NCI-H226 (cell line): ENCODE measurements around the gene AXIN1.
"Not testable (repeated sequence)": the region's sequence is repeated elsewhere in the genome, so short reads cannot be mapped to it uniquely, and the experiment has no call there.

Source experiments
- DNase-seq: peaks from one replicate; pipeline ENCODE4 v3.0.0-alpha.2; 2015

Gene AXIN1

GRCh38 chr16:279531-279930 lies 73.0 kb downstream of the AXIN1 start:
- DNase-seq, result no peak

DNA sequence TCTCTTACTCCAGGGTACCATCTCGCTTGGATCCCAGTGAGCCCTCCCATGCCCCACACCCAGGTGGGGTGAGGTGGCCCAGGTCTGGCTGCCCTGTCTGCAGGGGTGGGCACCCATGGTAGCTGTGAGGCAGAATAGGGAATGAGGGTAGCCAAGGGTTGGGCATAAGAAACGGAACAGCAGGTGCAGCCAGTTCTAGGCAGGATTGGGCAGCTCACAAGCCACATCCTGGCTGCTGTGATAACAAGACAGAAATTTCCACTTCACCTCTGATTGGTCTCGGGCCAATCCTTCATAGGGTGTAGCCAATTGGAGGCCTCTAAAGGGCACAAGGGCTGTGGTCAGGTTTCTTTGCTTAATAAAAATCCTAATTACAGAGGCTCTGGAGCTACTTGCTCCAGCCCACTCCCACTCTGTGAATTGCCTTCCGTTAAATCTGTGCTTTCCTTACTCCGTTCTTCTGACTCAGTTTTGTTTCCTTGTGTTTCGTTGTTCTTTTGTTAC lies 73.6 kb downstream of the AXIN1 start:
- DNase-seq, result peak; percentile 82

DNA sequence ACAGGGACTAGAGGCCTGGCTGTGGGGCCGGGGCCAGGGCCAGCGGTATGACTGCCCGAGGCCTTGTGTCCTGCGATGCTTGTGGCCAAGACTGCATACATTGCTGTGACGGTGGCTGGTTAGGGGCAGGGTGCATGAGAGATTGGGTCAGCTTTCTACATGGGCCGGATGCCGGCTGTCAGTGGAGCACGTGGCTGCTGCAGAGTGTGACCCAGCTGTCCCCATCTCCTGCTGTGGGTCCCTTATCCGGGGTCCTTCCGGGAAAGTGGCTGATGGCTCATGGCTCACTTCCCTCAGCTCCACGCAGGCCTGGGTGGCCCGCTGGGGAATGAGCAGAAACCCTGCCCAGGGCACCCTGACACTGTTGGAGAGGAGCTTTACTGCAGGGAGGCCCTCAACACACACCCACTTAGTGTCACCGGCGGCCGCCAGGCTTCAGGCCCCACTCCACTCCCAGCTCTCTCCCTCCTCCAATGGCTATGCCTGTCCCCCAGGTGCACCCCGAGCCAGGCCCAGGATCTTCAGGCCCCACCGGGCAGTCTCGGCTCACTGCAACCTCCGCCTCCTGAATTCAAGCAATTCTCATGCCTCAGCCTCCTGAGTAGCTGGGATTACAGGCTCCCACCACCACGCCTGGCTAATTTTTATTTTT lies 76.0 kb downstream of the AXIN1 start:
- DNase-seq, result no peak

DNA sequence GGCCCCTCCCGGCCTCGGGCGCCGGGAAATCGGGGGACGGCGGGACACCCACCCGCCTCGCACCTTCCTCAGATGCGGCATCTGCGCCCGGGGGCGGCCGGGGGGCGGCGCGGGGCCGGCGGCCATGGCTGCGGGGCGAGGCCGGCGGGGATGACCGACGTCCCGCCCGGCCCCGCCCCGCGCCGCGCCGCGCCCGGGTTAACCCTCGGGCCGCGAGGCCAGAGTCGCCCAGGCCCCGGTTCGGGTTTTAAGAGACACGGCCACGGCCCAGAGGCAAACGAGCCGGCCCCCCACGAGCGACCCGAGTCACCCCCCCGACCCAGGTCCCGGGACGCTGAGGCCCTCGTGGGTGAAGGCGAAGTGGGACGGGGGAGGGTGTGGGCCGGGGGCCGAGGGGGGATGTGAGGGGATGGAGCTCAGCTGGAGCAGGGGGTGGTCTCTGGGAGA lies 76.7 kb downstream of the AXIN1 start, which contains the start of gene RGS11:
Gene RGS11, minus strand, starts transcription at position 159 of the 447 bp plus-strand sequence. Its CDS starts 33 bp downstream, at position 126.
- DNase-seq, result no peak

- DNase-seq, result no peak
These were observed 77.4 kb downstream of the AXIN1 start for GRCh38 chr16:275041-275641.

DNA sequence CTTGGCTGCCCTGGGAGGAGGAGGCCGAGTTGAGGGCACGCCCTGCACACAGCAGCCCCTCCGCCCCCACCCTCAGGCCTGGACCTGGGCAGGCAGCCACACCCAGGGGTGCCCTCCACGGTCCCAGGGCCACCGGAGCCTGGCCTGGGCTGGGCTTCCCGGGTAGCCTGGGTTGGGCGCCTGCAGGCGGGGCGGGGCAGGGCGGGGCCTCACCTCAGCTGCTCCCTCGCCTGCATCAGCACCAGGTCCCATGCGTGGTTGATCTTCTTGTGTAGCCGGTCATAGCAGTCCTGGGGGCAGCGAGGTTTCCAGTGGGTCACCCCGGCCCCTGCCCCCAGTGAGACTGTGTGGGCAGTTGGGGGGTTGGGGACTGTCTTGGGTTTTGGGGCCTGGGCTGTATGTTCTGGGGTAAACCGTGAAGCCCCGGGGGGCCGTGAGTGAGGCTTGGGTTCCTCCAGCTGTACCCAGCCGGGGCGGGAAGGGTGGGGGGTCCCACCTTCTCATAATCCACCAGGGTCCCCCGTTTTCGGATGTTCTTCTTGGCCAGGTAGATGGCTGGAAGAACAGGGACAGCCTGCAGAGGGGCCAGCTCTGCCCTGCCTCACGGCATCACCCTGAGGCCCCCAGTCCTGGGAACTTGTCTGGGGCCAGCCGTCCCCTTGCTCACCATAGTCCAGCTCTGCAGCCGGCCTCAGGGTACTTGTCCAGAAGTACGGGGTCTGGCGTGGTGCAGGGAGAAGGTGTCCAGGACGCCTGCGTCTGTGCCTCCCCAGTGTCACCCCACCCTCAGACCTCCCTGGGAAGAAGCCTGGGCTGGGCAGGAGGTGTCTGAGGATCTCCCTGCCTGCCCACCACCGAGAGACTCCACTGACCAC lies 78.7 kb downstream of the AXIN1 start:
- DNase-seq, result no peak

DNA sequence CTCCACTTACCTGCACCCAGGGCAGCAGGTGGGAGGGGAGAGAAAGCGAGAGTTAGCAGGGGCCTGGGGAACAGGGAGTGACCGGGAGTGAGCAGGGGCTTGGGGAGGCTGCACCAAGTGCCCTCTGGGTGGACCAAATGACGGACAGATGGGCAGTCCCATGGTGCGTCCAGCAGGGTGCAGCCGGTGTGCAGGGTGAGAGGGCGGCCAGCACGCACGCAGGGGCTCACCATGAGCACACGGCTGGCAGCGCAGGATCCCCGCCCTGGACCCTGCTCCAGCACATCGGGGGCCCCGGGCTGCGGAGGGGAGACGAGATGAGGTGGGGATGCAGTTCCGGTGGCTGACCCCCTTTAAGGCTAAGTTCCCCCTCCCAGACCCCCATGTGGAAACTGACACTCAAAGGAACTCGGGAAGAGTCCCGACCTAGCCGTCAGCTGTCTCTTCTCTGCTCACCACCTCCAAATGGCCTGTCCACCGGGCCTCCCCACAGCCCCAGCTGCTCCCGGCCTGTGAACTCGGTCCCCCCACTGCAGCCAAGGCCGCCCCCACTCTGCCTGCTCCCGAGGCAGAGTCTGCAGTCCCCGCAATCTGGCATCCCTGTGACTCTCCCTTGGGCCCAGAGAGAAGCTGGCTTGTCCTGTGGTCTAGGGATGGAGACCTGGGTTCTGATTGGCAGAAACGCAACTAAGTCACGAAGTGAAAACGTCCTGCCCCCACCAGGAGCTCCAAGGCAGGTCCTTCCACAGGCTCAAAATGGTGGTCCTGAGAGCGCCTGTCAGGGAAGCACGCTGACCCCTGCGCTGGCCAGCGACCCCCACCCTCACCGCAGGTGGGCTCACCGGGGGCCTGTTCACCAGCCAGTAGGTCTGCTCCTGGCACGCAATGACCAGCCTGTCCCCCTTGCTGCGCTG lies 79.6 kb downstream of the AXIN1 start:
- DNase-seq, result no peak

DNA sequence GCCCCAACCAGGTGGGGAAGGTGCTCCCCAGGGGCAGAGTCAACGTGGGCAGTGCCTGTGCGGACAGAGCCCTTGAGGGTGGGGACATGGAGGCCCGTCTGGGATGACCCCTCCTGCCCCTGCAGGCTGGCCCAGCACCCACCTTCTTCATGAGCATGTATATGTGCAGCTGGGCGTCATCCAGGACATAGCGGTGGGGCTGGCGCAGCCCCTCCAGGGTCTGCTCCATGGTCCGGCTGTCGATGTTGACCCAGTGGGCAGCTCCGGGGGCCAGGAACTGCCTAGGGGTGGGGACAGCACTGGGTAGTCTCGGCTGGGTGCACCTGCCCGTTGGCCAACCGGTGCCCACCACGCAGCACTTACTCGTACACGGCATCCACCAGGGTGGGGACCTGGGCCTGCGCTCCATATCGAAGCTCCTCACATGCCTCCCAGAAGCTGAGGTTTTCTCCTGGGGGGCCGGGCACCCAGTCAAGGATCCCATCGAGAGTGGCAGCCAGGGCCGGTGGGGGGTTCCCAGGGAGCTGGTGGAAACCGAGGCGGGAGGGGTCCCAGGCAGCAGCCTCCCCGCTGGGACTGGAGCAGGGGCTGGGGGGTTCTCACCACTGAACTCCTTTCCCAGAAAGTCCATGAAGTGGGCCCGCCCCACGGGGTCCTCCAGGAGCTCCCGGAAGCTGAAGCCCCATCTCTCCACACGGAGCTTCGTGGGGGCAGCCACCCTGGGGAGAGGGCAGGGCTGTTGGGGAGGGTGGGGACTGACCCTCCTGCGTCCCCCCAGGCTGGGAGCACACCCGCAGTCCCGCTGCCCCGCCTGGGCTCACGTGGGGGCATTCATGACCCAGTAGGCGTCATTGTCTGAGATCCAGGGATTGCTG lies 81.9 kb downstream of the AXIN1 start:
- no peak for DNase-seq

GRCh38 chr16:269061-269796 lies 83.3 kb downstream of the AXIN1 start:
- no peak for DNase-seq

GRCh38 chr16:268141-269053 lies 84.1 kb downstream of the AXIN1 start:
- DNase-seq, result no peak

GRCh38 chr16:267562-267961 lies 85.0 kb downstream of the AXIN1 start:
- DNase-seq, result not testable (repeated sequence)

GRCh38 chr16:266258-267164 lies 86.0 kb downstream of the AXIN1 start:
- DNase-seq, result no peak

- DNase-seq, result no peak
These were observed 86.8 kb downstream of the AXIN1 start for GRCh38 chr16:265711-266110.

GRCh38 chr16:265002-265529 lies 87.5 kb downstream of the AXIN1 start:
- no peak for DNase-seq

DNA sequence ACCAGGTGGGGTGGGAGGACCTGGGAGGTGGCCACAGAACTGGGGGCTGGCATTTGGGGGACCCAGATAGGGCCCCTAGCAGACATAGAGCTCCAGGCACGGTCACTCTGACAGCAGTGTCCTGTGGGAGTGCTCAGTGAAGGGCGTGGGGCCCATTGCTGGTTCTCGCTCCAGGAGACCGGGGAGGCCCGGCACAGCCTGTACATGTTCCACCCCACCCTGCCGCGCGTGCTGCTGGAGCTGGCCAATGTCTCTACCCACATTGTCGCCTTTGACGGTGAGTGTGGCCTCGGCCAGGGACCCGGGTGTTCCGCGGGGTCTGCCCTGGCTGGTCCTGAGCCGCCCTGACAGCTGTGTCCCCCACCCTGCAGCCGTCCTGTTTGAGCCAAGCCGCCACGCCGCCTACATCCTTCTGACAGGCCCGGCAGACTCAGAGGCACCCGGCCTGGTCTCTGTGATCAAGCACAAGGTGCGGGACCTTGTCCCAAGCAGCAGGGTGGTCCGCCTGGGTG lies 88.0 kb downstream of the AXIN1 start:
- DNase-seq, result no peak

DNA sequence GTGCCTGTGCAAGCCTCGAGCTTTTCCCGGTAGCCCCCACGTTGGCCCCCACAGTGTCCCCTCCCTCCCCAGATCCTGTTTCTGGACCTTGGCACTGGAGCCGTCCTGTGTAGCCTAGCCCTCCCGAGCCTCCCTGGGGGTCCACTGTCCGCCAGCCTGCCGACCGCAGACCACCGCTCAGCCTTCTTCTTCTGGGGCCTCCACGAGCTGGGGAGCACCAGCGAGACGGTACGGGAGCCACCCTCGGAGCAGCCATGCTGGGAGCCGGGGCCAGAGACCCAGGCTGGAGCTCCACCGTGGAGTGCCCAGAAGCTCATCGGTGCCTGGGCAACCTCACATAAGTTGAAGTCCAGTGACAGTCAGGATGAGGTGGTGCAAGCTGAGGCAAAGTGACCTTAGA lies 88.6 kb downstream of the AXIN1 start:
- no peak for DNase-seq

DNA sequence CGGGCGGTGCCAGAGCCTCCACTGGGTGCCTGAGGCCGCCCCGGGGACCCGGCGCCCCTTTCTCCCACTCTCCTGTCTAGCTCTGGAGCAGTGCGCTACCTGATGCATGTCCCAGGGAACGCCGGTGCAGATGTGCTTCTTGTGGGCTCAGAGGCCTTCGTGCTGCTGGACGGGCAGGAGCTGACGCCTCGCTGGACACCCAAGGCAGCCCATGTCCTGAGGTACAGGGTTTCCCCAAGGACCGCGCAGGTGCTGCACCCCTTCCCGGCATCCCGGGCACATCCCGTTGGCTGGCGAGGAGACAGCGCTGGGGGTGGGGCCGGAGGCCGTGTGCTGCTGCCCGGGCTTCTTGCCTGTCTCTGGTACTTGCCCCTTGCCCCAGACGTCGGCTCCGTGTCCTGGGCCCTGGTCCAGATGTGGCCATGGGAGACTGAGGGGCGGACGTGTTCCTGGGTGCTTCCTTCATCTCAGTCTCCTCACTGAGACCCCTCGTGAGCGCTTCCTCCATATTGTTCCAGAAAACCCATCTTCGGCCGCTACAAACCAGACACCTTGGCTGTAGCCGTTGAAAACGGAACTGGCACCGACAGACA lies 89.2 kb downstream of the AXIN1 start:
- no peak for DNase-seq
